VCaP (cell line): ENCODE measurements around the gene KMT5B.
A peak's percentile ranks its signal among the peaks of the same experiment; 100 is the strongest.

ENCODE experiments used
- H3K27ac ChIP-seq: fragments of 450-650 bp; 2 replicates; pipeline ENCODE4 v1.5.1; 2017
- CTCF ChIP-seq: fragments of 450-650 bp; conservative IDR thresholded peaks from 2 replicates; pipeline ENCODE4 v1.5.1; 2017; ENCODE audit warnings: mild to moderate bottlenecking, moderate library complexity

The KMT5B gene

GRCh38 chr11:68215524-68216170, 2.6 kb upstream of the KMT5B start:
- no peak for TF ChIP-seq CTCF
- H3K27ac ChIP-seq: peak overlapping the region; percentile 8; the same call in 1 of the 2 replicates

- H3K27ac ChIP-seq: no peak overlapping the region; the same call in 1 of the 2 replicates
- TF ChIP-seq CTCF: no peak
Measured at GRCh38 chr11:68215087-68215445, 2.0 kb upstream of the KMT5B start.

- TF ChIP-seq CTCF: no peak
- peak overlapping the region; percentile 100 for H3K27ac ChIP-seq
Measured at GRCh38 chr11:68214173-68215086, 1.3 kb upstream of the KMT5B start.

GRCh38 chr11:68213555-68214172, 568 bp upstream of the KMT5B start:
- H3K27ac ChIP-seq: peak overlapping the region; percentile 100
- TF ChIP-seq CTCF: no peak; the same call in 1 of the 2 replicates

GRCh38 chr11:68212421-68213134, 518 bp downstream of the KMT5B start:
- TF ChIP-seq CTCF: peak; percentile 92
- peak overlapping the region; percentile 100 for H3K27ac ChIP-seq

- H3K27ac ChIP-seq: peak overlapping the region; percentile 100
Measured at GRCh38 chr11:68211546-68211945, 1.6 kb downstream of the KMT5B start.

More at GRCh38 chr11:68211546-68211945, 1.6 kb downstream of the KMT5B start:
- TF ChIP-seq CTCF: no peak
